ENCODE measurements around the gene MTRF1.

MTRF1 gene

DNA sequence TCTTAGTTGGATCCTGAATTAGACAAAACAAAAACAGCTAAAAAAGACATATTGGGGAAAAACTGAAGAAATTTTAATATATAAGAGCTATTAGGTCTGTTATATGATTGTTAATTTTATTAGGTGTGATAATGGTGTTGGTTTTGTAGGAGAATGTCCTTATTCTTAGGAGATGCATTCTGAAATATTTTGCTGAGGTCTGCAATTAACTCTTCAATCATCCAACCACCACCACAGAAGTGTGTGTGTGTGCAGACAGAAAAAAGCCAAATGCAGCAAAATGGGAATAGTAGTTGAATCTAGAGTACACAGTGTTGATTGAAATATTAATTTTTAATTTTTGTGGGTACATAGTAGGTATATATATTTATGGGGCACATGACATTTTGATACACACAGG is 56.9 kb downstream of the MTRF1 start:
- no peak for DNase-seq (ENCODE audit: low read depth)
- TF ChIP-seq, protein P1, sequence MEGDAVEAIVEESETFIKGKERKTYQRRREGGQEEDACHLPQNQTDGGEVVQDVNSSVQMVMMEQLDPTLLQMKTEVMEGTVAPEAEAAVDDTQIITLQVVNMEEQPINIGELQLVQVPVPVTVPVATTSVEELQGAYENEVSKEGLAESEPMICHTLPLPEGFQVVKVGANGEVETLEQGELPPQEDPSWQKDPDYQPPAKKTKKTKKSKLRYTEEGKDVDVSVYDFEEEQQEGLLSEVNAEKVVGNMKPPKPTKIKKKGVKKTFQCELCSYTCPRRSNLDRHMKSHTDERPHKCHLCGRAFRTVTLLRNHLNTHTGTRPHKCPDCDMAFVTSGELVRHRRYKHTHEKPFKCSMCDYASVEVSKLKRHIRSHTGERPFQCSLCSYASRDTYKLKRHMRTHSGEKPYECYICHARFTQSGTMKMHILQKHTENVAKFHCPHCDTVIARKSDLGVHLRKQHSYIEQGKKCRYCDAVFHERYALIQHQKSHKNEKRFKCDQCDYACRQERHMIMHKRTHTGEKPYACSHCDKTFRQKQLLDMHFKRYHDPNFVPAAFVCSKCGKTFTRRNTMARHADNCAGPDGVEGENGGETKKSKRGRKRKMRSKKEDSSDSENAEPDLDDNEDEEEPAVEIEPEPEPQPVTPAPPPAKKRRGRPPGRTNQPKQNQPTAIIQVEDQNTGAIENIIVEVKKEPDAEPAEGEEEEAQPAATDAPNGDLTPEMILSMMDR (IDR thresholded peaks at IDR 0.05; ENCODE audit: control insufficient read depth, extremely low read depth, insufficient read depth): no peak

DNA sequence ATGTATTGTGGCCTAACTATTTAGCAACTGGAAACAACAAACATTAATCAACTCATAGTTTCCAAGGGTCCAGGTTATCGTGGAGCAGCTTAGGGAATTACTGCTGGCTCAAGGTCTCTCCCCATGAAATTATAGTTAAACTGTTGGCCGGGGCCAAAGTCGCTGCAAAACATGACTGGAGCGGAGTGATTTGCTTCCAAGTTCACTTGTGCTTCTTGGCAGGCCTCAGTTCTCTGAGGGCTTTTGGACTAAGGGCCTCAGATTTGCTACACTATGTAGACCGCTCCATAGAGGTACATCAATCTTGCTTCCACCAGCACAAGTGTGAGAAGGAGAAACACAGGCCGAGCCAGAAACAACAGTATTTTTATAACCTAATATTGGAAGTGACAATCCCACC is 59.6 kb downstream of the MTRF1 start:
- H3K4me3 ChIP-seq (ENCODE audit: low read depth, low read length): no peak overlapping the region
- no peak for DNase-seq (ENCODE audit: low read depth)
- TF ChIP-seq, protein P1 (IDR thresholded peaks at IDR 0.05; ENCODE audit: control insufficient read depth, extremely low read depth, insufficient read depth): no peak

More for the DNA sequence above, 56.9 kb downstream of the MTRF1 start:
- H3K4me3 ChIP-seq (ENCODE audit: low read depth, low read length): no peak overlapping the region

GRCh38 chr13:41200126-41200525 is 63.2 kb downstream of the MTRF1 start:
- H3K4me3 ChIP-seq (ENCODE audit: low read depth, low read length): no peak overlapping the region
- TF ChIP-seq, protein P1 (IDR thresholded peaks at IDR 0.05; ENCODE audit: control insufficient read depth, extremely low read depth, insufficient read depth): no peak
- no peak for DNase-seq (ENCODE audit: low read depth)

DNA sequence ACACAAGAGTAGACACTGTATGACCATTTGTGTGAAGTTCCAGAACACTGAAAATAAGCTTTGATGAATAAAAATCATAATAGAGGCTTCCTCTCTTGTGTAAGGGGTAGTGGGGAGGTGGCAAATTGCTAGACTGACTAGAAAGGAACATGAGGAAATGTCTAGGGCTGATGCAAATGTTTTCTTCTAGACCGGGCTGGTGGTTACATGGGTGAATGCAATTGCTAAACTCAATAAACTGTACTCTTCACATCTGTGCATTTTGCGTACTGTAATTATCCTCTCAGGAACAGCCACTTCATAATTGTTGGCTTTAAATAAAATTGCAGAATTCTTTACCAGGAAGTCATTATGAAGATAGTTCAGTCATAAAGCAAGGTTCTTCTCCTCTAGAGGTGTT is 63.9 kb downstream of the MTRF1 start:
- no peak for DNase-seq (ENCODE audit: low read depth)

GRCh38 chr13:41199079-41199478 is 64.3 kb downstream of the MTRF1 start:
- H3K4me3 ChIP-seq (ENCODE audit: low read depth, low read length): no peak overlapping the region
- TF ChIP-seq, protein P1 (IDR thresholded peaks at IDR 0.05; ENCODE audit: control insufficient read depth, extremely low read depth, insufficient read depth): no peak
- DNase-seq (ENCODE audit: low read depth): no peak

More for the DNA sequence above, 63.9 kb downstream of the MTRF1 start:
- no peak overlapping the region for H3K4me3 ChIP-seq (ENCODE audit: low read depth, low read length)
- TF ChIP-seq, protein P1 (IDR thresholded peaks at IDR 0.05; ENCODE audit: control insufficient read depth, extremely low read depth, insufficient read depth): no peak

GRCh38 chr13:41196620-41197019 is 66.8 kb downstream of the MTRF1 start:
- TF ChIP-seq, protein P1 (IDR thresholded peaks at IDR 0.05; ENCODE audit: control insufficient read depth, extremely low read depth, insufficient read depth): 0 out of 2 replicates have a peak, but pooled peaks have one; percentile 17
- H3K4me3 ChIP-seq (ENCODE audit: low read depth, low read length): no peak overlapping the region
- DNase-seq (ENCODE audit: low read depth): no peak

GRCh38 chr13:41196011-41196410 is 67.4 kb downstream of the MTRF1 start:
- TF ChIP-seq, protein P1 (IDR thresholded peaks at IDR 0.05; ENCODE audit: control insufficient read depth, extremely low read depth, insufficient read depth): no peak
- DNase-seq (ENCODE audit: low read depth): no peak
- no peak overlapping the region for H3K4me3 ChIP-seq (ENCODE audit: low read depth, low read length)

Measured in LNCaP clone FGC (cell line).